K562 (cell line): ENCODE measurements around the gene LEPROT. TPM values are rescaled to one million over a fixed set of nuclear protein-coding genes. Genes with fewer than 3 reads are reported as not detected.

Experiments used
- ATAC-seq: fragments of 200-7000 bp; cut with Tn5 transposase; 3 replicates; pipeline ENCODE4 v1.9.1; 2020; ENCODE audit warnings: moderate library complexity
- BruUV-seq: library from RNA; stranded (reverse); fragments of 400-500 nt; replicated peaks from 2 replicates; lab custom pipeline; 2021; lab: Mats Ljungman, UMichigan
- CTCF ChIA-PET: fragments of 300-600 bp; formaldehyde crosslinking; extraction: SDS; loops from one replicate; lab custom pipeline; 2021; ENCODE audit warnings: low intra/inter-chr PET ratio; lab: Yijun Ruan, JAX
- POLR2A ChIA-PET: fragments of 300-600, 350-650 bp; sonication (Branson Sonifier 250); formaldehyde crosslinking; extraction: SDS; loops from one replicate; lab custom pipeline; 2021; ENCODE audit warnings: antibody characterized with exemption, inconsistent platforms; lab: Yijun Ruan, JAX
- DNase-seq, 4 experiments: peaks; one replicate each; pipeline versions ENCODE4 v3.0.0 to v3.0.0-alpha.2; 2011 to 2018; ENCODE audit warnings: low spot score in 3 of 4, mixed read lengths in 3 of 4; ENCODE audit errors: extremely low read depth in 1 of 4
- FAIRE-seq: peaks from 2 replicates; lab custom pipeline; 2011; peaks lifted over from hg19 to GRCh38; lab: Jason Lieb, UNC
- H2AFZ ChIP-seq: 2 replicates; pipeline ENCODE4 v1.6.0; 2011; ENCODE audit warnings: low read depth, low read length, control low read depth, inconsistent platforms
- H3K27ac ChIP-seq: fragments of 200-600 bp; 3 replicates; pipeline ENCODE4 v1.8.0; 2011; ENCODE audit warnings: low read depth, mild to moderate bottlenecking, control low read depth, inconsistent platforms, low read length, moderate library complexity, mixed read lengths; ENCODE audit errors: extremely low read depth
- H3K27me3 ChIP-seq, 2 experiments: fragments of 300-600 bp in 1 of 2; 2 replicates in 1 of 2; 3 replicates in 1 of 2; pipeline versions ENCODE4 v1.6.0 to v1.8.0; 2011; ENCODE audit warnings: inconsistent platforms in 2 of 2, low read length in 2 of 2, mild to moderate bottlenecking in 1 of 2, mixed read lengths in 1 of 2, moderate library complexity in 1 of 2; ENCODE audit not compliant: control insufficient read depth in 2 of 2, insufficient read depth in 2 of 2
- H3K36me3 ChIP-seq: fragments of 300-600 bp; 3 replicates; pipeline ENCODE4 v1.8.0; 2011; ENCODE audit warnings: mild to moderate bottlenecking, low read length, inconsistent platforms; ENCODE audit not compliant: control insufficient read depth, insufficient read depth
- H3K4me1 ChIP-seq, 2 experiments: fragments of 200-600 bp in 1 of 2; replicated peaks in 1 of 2; 2 replicates in 1 of 2; 3 replicates in 1 of 2; pipeline versions ENCODE4 v1.5.1 to v1.8.0; 2011; ENCODE audit warnings: inconsistent platforms in 2 of 2, low read length in 2 of 2, mild to moderate bottlenecking in 1 of 2, mixed read lengths in 1 of 2, moderate library complexity in 1 of 2; ENCODE audit not compliant: control insufficient read depth in 2 of 2, insufficient read depth in 2 of 2
- H3K4me2 ChIP-seq: 2 replicates; pipeline ENCODE4 v1.6.1; 2011; ENCODE audit warnings: low read length, control low read depth, inconsistent platforms, mixed read lengths; ENCODE audit not compliant: insufficient read depth
- H3K4me3 ChIP-seq: fragments of 200-600 bp; sonication (generic), shearing (Covaris generic); 2 replicates; pipeline ENCODE4 v1.5.1; 2016; ENCODE audit warnings: control low read depth, inconsistent platforms
- H3K79me2 ChIP-seq: fragments of 200-600 bp; 3 replicates; pipeline ENCODE4 v1.8.0; 2011; ENCODE audit warnings: low read length, inconsistent platforms; ENCODE audit not compliant: control insufficient read depth, insufficient read depth
- H3K9ac ChIP-seq, 2 experiments: 2 replicates each; pipeline versions ENCODE4 v1.6.0 to v1.6.1; 2011; ENCODE audit warnings: low read depth in 2 of 2, low read length in 2 of 2, control low read depth in 1 of 2, inconsistent platforms in 1 of 2, mild to moderate bottlenecking in 1 of 2, mixed read lengths in 1 of 2; ENCODE audit not compliant: insufficient read depth in 1 of 2
- H3K9me1 ChIP-seq: one replicate; pipeline ENCODE4 v1.6.0; 2011; ENCODE audit warnings: inconsistent platforms, mild to moderate bottlenecking, low read length, moderate library complexity; ENCODE audit not compliant: control insufficient read depth, insufficient read depth
- H3K9me3 ChIP-seq: replicated peaks from 2 replicates; pipeline ENCODE4 v1.5.1; 2011; ENCODE audit warnings: low read depth, low read length, inconsistent platforms; ENCODE audit not compliant: control insufficient read depth, insufficient read depth
- H4K20me1 ChIP-seq: replicated peaks from 2 replicates; pipeline ENCODE4 v1.6.1; 2011; ENCODE audit warnings: low read length, inconsistent platforms, mixed read lengths; ENCODE audit not compliant: control insufficient read depth, insufficient read depth
- BCOR ChIP-seq: fragments of 450-650 bp; IDR thresholded peaks from 2 replicates; pipeline ENCODE4 v1.6.1; 2016
- CCAR2 ChIP-seq: fragments of 200-400 bp; formaldehyde crosslinking; IDR thresholded peaks from 2 replicates; pipeline ENCODE4 v1.6.1; 2017; ENCODE audit warnings: mild to moderate bottlenecking, low read depth, low read length
- EP400 ChIP-seq: fragments of 450-650 bp; IDR thresholded peaks from 2 replicates; pipeline ENCODE4 v1.6.1; 2017; ENCODE audit warnings: antibody characterized with exemption, mild to moderate bottlenecking, moderate library complexity
- GABPA ChIP-seq: fragments of 200-800 bp; sonication (Bioruptor generic); conservative IDR thresholded peaks from 2 replicates; pipeline ENCODE4 v1.6.1; 2016; ENCODE audit warnings: low read depth, missing genetic modification characterization, missing compliant biosample characterization
- HEY1 ChIP-seq: fragments of 250-450 bp; sonication (Bioruptor Pico); IDR thresholded peaks from 2 replicates; pipeline ENCODE4 v1.5.0; 2020; ENCODE audit warnings: mild to moderate bottlenecking, moderate library complexity, borderline replicate concordance
- MEIS2 ChIP-seq: fragments of 450-650 bp; IDR thresholded peaks from 2 replicates; pipeline ENCODE4 v1.6.1; 2014; ENCODE audit warnings: mild to moderate bottlenecking; ENCODE audit not compliant: partially characterized antibody
- MTF1 ChIP-seq: fragments of 250-450 bp; sonication (Bioruptor Pico); IDR thresholded peaks from 2 replicates; pipeline ENCODE4 v1.9.0; 2021; ENCODE audit warnings: moderate library complexity, mild to moderate bottlenecking, inconsistent platforms, borderline replicate concordance
- RBM14 ChIP-seq: fragments of 200-400 bp; formaldehyde crosslinking; IDR thresholded peaks from 2 replicates; pipeline ENCODE4 v1.6.1; 2018; ENCODE audit warnings: low read depth, mild to moderate bottlenecking, low read length, moderate library complexity, borderline replicate concordance; ENCODE audit not compliant: insufficient read depth
- RBM25 ChIP-seq: fragments of 200-400 bp; formaldehyde crosslinking; IDR thresholded peaks from 2 replicates; pipeline ENCODE4 v1.6.1; 2018; ENCODE audit warnings: low read length, low read depth, moderate library complexity; ENCODE audit not compliant: severe bottlenecking
- SAP30 ChIP-seq: fragments of 200-600 bp; sonication (generic); IDR thresholded peaks from 2 replicates; pipeline ENCODE4 v1.6.1; 2012; ENCODE audit warnings: borderline replicate concordance, low read depth, mild to moderate bottlenecking, moderate library complexity, low read length, control low read depth, inconsistent platforms; ENCODE audit not compliant: insufficient read depth, poor library complexity, severe bottlenecking
- SPI1 ChIP-seq: IDR thresholded peaks from 2 replicates; pipeline ENCODE4 v1.6.1; 2011; ENCODE audit warnings: low read depth, low read length, control low read depth, borderline replicate concordance
- TARDBP ChIP-seq: fragments of 450-650 bp; IDR thresholded peaks from 2 replicates; pipeline ENCODE4 v1.6.1; 2016
- THRAP3 ChIP-seq: fragments of 450-650 bp; IDR thresholded peaks from 2 replicates; pipeline ENCODE4 v1.6.1; 2016; ENCODE audit warnings: mild to moderate bottlenecking, inconsistent platforms, borderline replicate concordance
- TRIM28 ChIP-seq: fragments of 450-650 bp; IDR thresholded peaks from 2 replicates; pipeline ENCODE4 v1.6.1; 2017
- ZC3H11A ChIP-seq: IDR thresholded peaks from 2 replicates; pipeline ENCODE4 v1.6.1; 2012; ENCODE audit warnings: low read depth, low read length, improper control_type of control experiment
- ZC3H4 ChIP-seq: sonication (generic); formaldehyde crosslinking; IDR thresholded peaks from 2 replicates; pipeline ENCODE4 v1.9.0; 2021; ENCODE audit warnings: missing genetic modification reagents, borderline replicate concordance
- WGBS: fragments of 100-300 bp; shearing (Covaris generic); methylation state at CpG from one replicate; pipeline ENCODE4 v1.1.6; 2016; ENCODE audit warnings: low coverage, mixed read lengths; ENCODE audit not compliant: insufficient coverage; ENCODE audit errors: missing lambda C conversion rate; 5-methylcytosine and 5-hydroxymethylcytosine counted together
- in situ Hi-C: fragments of 300-500 bp; cut with MboI; formaldehyde crosslinking; loops from 4 replicates; pipeline ENCODE4 v1.15.0; 2018; ENCODE audit warnings: inconsistent platforms, mixed read lengths
- intact Hi-C: fragments of 100-400 bp; cut with micrococcal nuclease; formaldehyde crosslinking; loops from 2 replicates; pipeline ENCODE4 v1.14.2; 2022
- polyA plus RNA-seq, 8 experiments: library from polyadenylated mRNA; depleted of rRNA in 4 of 8; stranded (reverse) in 5 of 8; unstranded in 3 of 8; fragments of >200 nt; fragmentation: Nextera tagmentation in 2 of 8; fragmentation: Illumina TruSeq in 1 of 8; extraction: Ambion mirVana in 2 of 8; extraction: Trizol in 1 of 8; gene quantifications; 2 replicates each; pipeline versions ENCODE4 v1.2.1 to v1.2.3, GENCODE V29; 2011 to 2014; ENCODE audit warnings: inconsistent platforms in 1 of 8, missing spikeins in 1 of 8
- total RNA-seq, 7 experiments: library from RNA; depleted of rRNA in 6 of 7; stranded (reverse); fragments of >200 nt in 6 of 7; fragmentation: Illumina TruSeq in 2 of 7; extraction: Trizol in 2 of 7; gene quantifications; 2 replicates each; pipeline versions ENCODE4 v1.2.1 to v1.2.3, GENCODE V29; 2011 to 2021; ENCODE audit warnings: low replicate concordance in 1 of 7
- TF ChIP-seq, protein P1 (sequence below): fragments of 450-650 bp; IDR thresholded peaks from 2 replicates; pipeline ENCODE4 v1.6.1; 2016

LEPROT gene
- total and polyA plus RNA-seq, 9 of the 15 experiments (the other 6 are each of a cell fraction or from before 2014, with no cell fraction given), result 28.1 to 97.5 (median 45.8) TPM

GRCh38 chr1:65377496-65378246, 42.8 kb upstream of the LEPROT start (continued):
- TF ChIP-seq MTF1 (no peak), CCAR2 (no peak), TRIM28 (no peak), RBM14 (no peak), HEY1 (CRISPR knock-in tag) (no peak), THRAP3 (no peak)
- TF ChIP-seq, all 486 proteins: peak for 0

DNA sequence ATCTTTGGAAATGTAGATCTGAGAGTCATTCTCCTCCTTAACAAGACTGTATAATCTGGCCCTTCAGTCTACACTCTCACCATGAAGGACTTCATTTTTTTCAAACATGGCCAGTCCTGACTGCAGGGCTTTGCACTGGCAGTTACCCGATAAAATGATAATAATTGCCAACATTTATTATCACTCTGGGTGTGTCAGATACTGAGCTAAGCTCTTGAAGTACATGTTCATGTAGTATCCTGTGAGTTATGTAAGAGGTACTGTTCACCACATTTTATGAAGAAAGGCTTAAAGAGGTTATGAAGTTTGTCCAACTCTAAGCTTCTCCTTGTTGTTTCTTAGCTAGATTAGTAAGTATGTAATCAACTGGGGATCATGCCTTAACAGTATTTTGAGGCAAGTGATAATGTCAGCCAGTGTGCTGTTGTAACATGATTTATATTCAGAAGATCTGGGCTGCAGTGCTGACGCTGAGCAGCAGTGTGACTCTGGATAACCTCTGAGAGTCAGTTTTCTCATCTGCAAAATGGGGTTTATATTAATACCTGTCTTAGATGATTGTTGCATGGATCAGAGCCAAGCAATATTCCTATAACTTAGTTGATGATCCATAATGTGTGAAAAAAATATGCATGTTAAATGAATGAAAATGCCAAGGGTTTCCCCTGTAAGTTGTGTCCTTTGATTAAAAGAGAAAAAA, 42.1 kb upstream of the LEPROT start:
- CTCF ChIA-PET, result no interaction called here
- no peaks in the 10 kb centered on the region for H3K9me1 ChIP-seq
- H3K27me3 ChIP-seq, result no peaks in the 10 kb centered on the region
- FAIRE-seq (peak; percentile 26), DNase-seq (peak in 1 of 4 experiments; percentile 12), ATAC-seq (peak; percentile 49)
- in situ Hi-C loops (no loop called here), intact Hi-C loops (loop anchor here (5.0 kb wide), 1 partner anchor 66 kb away; no protein-coding TSS in a partner anchor)
- no peak overlapping the region for H3K4me2 ChIP-seq
- no peak overlapping the region for H3K9ac ChIP-seq
- WGBS, result 43% methylated on average over 2 of the region's 2 CpGs
- no peak overlapping the region for H3K4me3 ChIP-seq
- H3K4me1 ChIP-seq, result peaks cover 0 to 8% of the 10 kb centered on the region in 2 experiments; a peak in 2 of 5 replicates
- POLR2A ChIA-PET, result interaction anchor here (0.6 kb wide), 1 partner anchor 230 kb away, joined by 3 read pairs; no protein-coding TSS in a partner anchor
- H4K20me1 ChIP-seq, result no peaks in the 10 kb centered on the region
- no peak overlapping the region for H2AFZ ChIP-seq
- no peaks in the 10 kb centered on the region for H3K9me3 ChIP-seq
- no peak overlapping the region; the same call in 2 of the 3 replicates for H3K27ac ChIP-seq
- H3K79me2 ChIP-seq, result peaks cover 35% of the 10 kb centered on the region
- peaks cover 57% of the 10 kb centered on the region for H3K36me3 ChIP-seq
- BruUV-seq, result no TSS peak
- TF ChIP-seq BCOR, result peak; percentile 85
- TF ChIP-seq ZC3H11A, result no peak
- no peak for TF ChIP-seq SAP30
- TF ChIP-seq, protein P1, sequence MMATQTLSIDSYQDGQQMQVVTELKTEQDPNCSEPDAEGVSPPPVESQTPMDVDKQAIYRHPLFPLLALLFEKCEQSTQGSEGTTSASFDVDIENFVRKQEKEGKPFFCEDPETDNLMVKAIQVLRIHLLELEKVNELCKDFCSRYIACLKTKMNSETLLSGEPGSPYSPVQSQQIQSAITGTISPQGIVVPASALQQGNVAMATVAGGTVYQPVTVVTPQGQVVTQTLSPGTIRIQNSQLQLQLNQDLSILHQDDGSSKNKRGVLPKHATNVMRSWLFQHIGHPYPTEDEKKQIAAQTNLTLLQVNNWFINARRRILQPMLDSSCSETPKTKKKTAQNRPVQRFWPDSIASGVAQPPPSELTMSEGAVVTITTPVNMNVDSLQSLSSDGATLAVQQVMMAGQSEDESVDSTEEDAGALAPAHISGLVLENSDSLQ, result peak; percentile 36
- no peak for TF ChIP-seq ZC3H4
- TF ChIP-seq GABPA (tag), result no peak
- no peak for TF ChIP-seq TARDBP
- peak; percentile 78 for TF ChIP-seq MEIS2
- TF ChIP-seq SPI1, result no peak
- no peak for TF ChIP-seq EP400
- peak; percentile 89 for TF ChIP-seq RBM25
